ENCODE measurements around the gene RASSF5. TPM values are rescaled to one million over a fixed set of nuclear protein-coding genes. Genes with fewer than 3 reads are reported as not detected.

RASSF5 gene
- total RNA-seq, 1 experiment from 2014 or later = 0.24 TPM

GRCh38 chr1:206566999-206567398, 59.7 kb downstream of the RASSF5 start:
- H3K36me3 ChIP-seq (replicated peaks; ENCODE audit: control insufficient read depth, insufficient read depth, low read length) = no peaks in the 10 kb centered on the region
- DNase-seq = no peak
- no peak overlapping the region for H3K4me3 ChIP-seq (ENCODE audit: insufficient read depth, low read depth, low read length)
- H3K27me3 ChIP-seq (ENCODE audit: control insufficient read depth, insufficient read depth, low read length) = peaks cover 7% of the 10 kb centered on the region; the same call in 1 of the 2 replicates

- DNase-seq = no peak
- no peak overlapping the region for H3K4me3 ChIP-seq (ENCODE audit: insufficient read depth, low read depth, low read length)
- H3K27me3 ChIP-seq (ENCODE audit: control insufficient read depth, insufficient read depth, low read length) = peaks cover 7% of the 10 kb centered on the region; the same call in 1 of the 2 replicates
Measured at GRCh38 chr1:206568256-206568655, 60.9 kb downstream of the RASSF5 start.

DNA sequence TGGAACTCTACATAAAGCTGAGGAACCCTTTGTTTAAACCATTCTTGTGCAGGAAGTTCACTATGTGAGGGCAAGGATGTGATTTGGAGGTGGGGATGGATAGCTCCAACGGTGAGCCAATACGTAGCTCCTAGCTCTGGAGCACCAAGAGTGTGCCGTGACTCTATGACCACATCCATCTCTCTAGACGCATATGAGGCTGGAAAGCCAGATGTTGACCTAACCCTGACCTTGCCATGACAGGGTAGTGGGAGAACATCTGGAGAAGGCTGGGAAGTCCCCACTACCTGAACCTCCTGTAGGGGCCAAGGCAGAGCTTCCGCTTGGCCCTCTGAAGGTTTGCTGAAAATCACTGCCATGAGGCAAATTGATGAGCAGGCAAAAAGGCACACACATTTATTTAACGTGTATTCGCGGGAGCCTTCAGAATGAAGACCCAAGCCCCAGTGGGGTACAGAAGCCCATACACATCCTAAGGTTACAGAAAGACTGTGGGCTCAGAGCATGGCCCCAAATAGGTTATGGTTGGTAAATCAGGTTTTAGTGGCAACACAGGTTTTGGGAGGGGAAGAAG, 61.5 kb downstream of the RASSF5 start:
- no peak for DNase-seq
- Histone ChIP-seq H3K4me3 (ENCODE audit: insufficient read depth, low read depth, low read length) (no peak overlapping the region), H3K27me3 (ENCODE audit: control insufficient read depth, insufficient read depth, low read length) (peaks cover 7% of the 10 kb centered on the region; the same call in 1 of the 2 replicates), H3K36me3 (replicated peaks; ENCODE audit: control insufficient read depth, insufficient read depth, low read length) (no peaks in the 10 kb centered on the region)

More at GRCh38 chr1:206568256-206568655, 60.9 kb downstream of the RASSF5 start:
- no peaks in the 10 kb centered on the region for H3K36me3 ChIP-seq (replicated peaks; ENCODE audit: control insufficient read depth, insufficient read depth, low read length)

DNA sequence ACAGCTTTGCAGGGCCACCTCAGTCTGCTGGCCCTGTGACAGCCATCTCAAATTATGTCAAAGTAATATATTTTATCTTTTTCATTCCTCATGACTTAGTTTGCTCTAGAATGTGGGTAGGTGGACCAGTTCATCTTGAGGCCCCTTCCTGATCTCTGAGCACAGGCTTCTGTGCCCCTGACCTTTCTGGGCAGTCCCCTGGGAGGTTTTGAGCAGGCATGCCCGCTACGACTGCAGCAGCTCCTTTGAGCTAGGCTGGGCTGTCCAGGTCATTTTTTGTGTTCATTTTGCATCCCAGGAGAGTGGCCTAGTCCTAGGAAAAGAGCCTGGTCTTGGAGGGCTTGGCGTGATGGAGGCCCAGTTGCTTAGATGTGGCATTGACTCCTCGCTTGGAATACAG, 62.2 kb downstream of the RASSF5 start:
- Histone ChIP-seq H3K36me3 (replicated peaks; ENCODE audit: control insufficient read depth, insufficient read depth, low read length) (no peaks in the 10 kb centered on the region), H3K27me3 (ENCODE audit: control insufficient read depth, insufficient read depth, low read length) (peaks cover 9% of the 10 kb centered on the region; the same call in 1 of the 2 replicates), H3K4me3 (ENCODE audit: insufficient read depth, low read depth, low read length) (no peak overlapping the region)
- DNase-seq = no peak

- Histone ChIP-seq H3K27me3 (ENCODE audit: control insufficient read depth, insufficient read depth, low read length) (peaks cover 7% of the 10 kb centered on the region; the same call in 1 of the 2 replicates), H3K4me3 (ENCODE audit: insufficient read depth, low read depth, low read length) (no peak overlapping the region), H3K36me3 (replicated peaks; ENCODE audit: control insufficient read depth, insufficient read depth, low read length) (no peaks in the 10 kb centered on the region)
- no peak for DNase-seq
Measured at GRCh38 chr1:206570529-206570928, 63.2 kb downstream of the RASSF5 start.

DNA sequence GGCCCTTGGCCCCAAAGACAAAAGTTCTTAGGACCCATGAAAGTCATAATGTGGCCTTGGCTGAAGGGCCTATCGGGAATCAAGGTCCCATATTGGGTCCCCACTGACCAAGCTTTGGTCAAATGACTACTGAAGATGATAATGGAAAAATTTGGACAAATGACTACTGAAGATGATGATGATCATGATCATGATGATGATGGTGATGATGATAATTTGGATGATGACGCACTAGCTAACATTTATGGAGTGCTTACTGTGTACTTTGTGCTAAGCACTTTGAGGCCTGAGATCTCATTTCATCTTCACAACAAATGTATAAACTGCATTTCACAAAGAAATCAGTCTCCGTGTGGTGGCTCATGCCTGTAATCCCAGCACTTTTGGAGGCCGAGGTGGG, 65.5 kb downstream of the RASSF5 start:
- no peak for DNase-seq
- no peaks in the 10 kb centered on the region for H3K36me3 ChIP-seq (replicated peaks; ENCODE audit: control insufficient read depth, insufficient read depth, low read length)

DNA sequence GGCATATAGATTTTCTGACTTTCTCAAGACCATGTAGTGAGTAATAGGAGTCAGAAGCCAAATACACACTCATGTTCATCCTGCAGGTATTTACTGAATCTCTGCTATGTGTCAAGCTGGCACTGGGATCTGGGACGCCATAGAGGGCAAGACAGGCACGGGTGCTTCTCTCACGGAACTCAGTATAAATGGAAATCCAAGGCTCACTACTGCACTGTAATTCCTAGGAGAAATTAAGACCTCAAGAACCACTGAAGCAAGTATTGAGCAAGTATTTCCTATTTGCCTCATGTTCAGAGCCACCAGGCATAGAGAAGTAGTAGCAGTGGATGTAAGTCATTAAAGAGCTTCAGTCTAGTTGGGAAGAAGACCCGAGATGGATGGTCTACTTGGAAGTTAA, 66.0 kb downstream of the RASSF5 start:
- Histone ChIP-seq H3K4me3 (ENCODE audit: insufficient read depth, low read depth, low read length) (no peak overlapping the region), H3K36me3 (replicated peaks; ENCODE audit: control insufficient read depth, insufficient read depth, low read length) (no peaks in the 10 kb centered on the region), H3K27me3 (ENCODE audit: control insufficient read depth, insufficient read depth, low read length) (peaks cover 4% of the 10 kb centered on the region; the same call in 1 of the 2 replicates)
- DNase-seq = no peak

More for the DNA sequence above, 65.5 kb downstream of the RASSF5 start:
- no peak overlapping the region for H3K4me3 ChIP-seq (ENCODE audit: insufficient read depth, low read depth, low read length)
- peaks cover 4% of the 10 kb centered on the region; the same call in 1 of the 2 replicates for H3K27me3 ChIP-seq (ENCODE audit: control insufficient read depth, insufficient read depth, low read length)

- Histone ChIP-seq H3K4me3 (ENCODE audit: insufficient read depth, low read depth, low read length) (no peak overlapping the region), H3K27me3 (ENCODE audit: control insufficient read depth, insufficient read depth, low read length) (peaks cover 2% of the 10 kb centered on the region; the same call in 1 of the 2 replicates), H3K36me3 (replicated peaks; ENCODE audit: control insufficient read depth, insufficient read depth, low read length) (no peaks in the 10 kb centered on the region)
- no peak for DNase-seq
Measured at GRCh38 chr1:206573762-206574161, 66.4 kb downstream of the RASSF5 start.

GRCh38 chr1:206575165-206575893, 68.0 kb downstream of the RASSF5 start:
- no peak for DNase-seq
- Histone ChIP-seq H3K36me3 (replicated peaks; ENCODE audit: control insufficient read depth, insufficient read depth, low read length) (no peaks in the 10 kb centered on the region), H3K4me3 (ENCODE audit: insufficient read depth, low read depth, low read length) (no peak overlapping the region), H3K27me3 (ENCODE audit: control insufficient read depth, insufficient read depth, low read length) (peaks cover 2% of the 10 kb centered on the region; the same call in 1 of the 2 replicates)

DNA sequence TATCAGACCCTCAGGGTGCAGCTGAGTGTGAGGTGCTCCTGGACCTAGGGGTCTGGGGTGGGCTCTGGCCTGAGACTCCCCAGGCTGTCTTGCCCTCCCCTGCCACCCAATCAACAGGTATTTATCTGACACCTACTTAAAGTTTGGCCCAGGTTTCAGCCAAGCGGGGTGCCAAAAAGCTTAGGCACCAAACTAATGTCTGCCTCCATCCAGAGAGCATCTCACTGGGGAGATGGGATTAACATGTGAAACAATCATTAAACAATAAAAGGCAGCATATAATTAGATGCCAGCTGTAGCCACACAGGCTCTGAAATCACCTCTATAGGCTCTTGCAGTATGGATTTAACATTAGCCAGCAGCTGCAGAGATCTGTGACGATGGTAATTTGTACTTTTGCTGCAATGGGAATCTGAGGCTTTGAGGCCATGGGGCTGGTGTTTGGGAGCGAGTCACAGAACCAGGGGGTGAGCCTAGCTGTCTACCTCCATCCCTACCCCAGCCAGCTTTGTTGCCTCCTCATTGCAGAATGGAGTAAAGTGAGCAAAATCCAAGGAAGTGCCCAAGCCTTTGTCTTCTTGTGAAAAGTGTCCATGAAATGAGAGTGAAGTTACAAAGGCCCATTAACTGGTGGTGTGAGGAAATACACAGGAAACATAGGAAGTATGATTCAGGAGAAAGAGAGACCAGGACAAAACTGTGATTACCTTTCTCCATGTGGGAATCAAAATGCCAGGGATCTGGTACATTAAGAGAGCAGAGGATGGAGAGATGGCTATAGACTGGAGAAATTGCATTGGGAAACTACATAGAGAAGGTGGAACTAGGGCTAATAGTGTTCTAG, 68.8 kb downstream of the RASSF5 start:
- Histone ChIP-seq H3K4me3 (ENCODE audit: insufficient read depth, low read depth, low read length) (no peak overlapping the region), H3K27me3 (ENCODE audit: control insufficient read depth, insufficient read depth, low read length) (peaks cover 2% of the 10 kb centered on the region; the same call in 1 of the 2 replicates), H3K36me3 (replicated peaks; ENCODE audit: control insufficient read depth, insufficient read depth, low read length) (no peaks in the 10 kb centered on the region)
- DNase-seq = no peak

GRCh38 chr1:206577626-206578025, 70.3 kb downstream of the RASSF5 start:
- DNase-seq = no peak
- Histone ChIP-seq H3K4me3 (ENCODE audit: insufficient read depth, low read depth, low read length) (no peak overlapping the region), H3K36me3 (replicated peaks; ENCODE audit: control insufficient read depth, insufficient read depth, low read length) (no peaks in the 10 kb centered on the region), H3K27me3 (ENCODE audit: control insufficient read depth, insufficient read depth, low read length) (peaks cover 2% of the 10 kb centered on the region; the same call in 1 of the 2 replicates)

DNA sequence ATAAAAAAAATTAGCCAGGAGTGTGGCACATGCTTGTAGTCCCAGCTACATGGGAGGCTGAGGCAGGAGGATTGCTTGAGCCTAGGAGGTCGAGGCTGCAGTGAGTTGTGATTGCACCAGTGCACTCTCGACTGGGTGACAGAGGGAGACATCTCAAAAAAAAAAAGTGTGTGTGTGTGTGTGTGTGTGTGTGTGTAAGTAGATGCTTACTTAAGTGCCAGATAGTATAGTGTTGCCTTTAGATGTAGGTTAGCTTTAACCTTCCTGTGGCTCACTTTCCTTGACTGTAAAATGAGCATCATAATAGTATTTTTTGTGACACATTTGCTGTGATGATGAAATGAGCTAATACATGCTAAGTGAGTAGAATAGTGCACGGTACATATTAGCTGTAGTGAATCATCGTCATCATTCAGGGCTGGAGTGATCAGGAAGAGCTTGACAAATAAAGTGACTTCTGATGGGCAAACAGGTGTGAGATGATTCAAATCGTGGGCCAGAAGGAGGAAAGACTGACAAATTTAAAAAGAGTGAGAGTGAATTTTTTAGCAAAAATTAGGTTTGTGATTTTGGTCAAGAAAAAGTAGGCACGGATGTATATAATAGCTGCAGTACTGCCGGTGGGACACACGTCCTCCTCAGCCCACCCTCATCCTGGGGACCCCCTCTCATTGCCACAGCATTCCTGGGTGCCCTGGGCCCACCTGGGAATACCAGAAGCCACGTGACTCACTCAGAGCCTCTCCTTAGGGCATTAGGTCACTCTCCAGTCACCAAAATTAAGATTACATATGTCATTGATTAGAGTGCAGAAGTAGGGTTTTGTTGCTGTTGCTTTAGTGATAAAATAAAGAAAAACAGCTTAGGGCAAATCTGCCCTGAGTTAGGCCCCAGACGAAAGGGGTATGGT, 71.0 kb downstream of the RASSF5 start:
- H3K27me3 ChIP-seq (ENCODE audit: control insufficient read depth, insufficient read depth, low read length) = peaks cover 2% of the 10 kb centered on the region; the same call in 1 of the 2 replicates
- DNase-seq = no peak
- no peak overlapping the region for H3K4me3 ChIP-seq (ENCODE audit: insufficient read depth, low read depth, low read length)
- H3K36me3 ChIP-seq (replicated peaks; ENCODE audit: control insufficient read depth, insufficient read depth, low read length) = no peaks in the 10 kb centered on the region

DNA sequence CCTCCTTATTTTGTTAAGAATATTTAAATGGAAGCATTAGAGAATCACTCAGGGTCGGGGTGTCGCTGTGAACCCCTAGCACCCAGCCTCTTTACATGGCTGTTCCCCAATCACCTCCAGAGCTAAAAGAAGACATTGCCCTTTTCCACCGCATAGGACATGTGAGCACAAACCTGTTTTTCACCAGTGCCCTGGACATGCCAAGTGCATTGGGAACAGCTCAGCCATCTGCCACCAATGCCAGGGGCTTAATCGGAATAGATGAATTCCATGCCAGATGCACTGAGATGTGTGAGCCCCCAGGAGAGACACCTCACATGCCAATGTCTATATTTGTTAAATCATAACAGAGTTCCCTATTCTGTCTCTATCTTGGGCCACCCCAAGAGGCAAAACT, 71.6 kb downstream of the RASSF5 start:
- DNase-seq = no peak
- H3K36me3 ChIP-seq (replicated peaks; ENCODE audit: control insufficient read depth, insufficient read depth, low read length) = no peaks in the 10 kb centered on the region

More for the DNA sequence above, 71.6 kb downstream of the RASSF5 start:
- Histone ChIP-seq H3K4me3 (ENCODE audit: insufficient read depth, low read depth, low read length) (no peak overlapping the region), H3K27me3 (ENCODE audit: control insufficient read depth, insufficient read depth, low read length) (peaks cover 2% of the 10 kb centered on the region; the same call in 1 of the 2 replicates)
